GM20000 (cell line): ENCODE results near the gene MRPS6.

Experiments used
- DNase-seq: peaks from one replicate; pipeline ENCODE4 v3.0.0; 2012; ENCODE audit warnings: low spot score
- CTCF ChIP-seq: IDR thresholded peaks from 2 replicates; pipeline ENCODE4 v1.5.1; 2012; ENCODE audit warnings: mild to moderate bottlenecking, control low read depth; ENCODE audit errors: extremely low read depth, missing control alignments

MRPS6 gene

GRCh38 chr21:34132926-34133325 is 59.5 kb downstream of the MRPS6 start:
- DNase-seq = no peak

GRCh38 chr21:34133392-34133791 is 60.0 kb downstream of the MRPS6 start:
- DNase-seq = no peak
- no peak for TF ChIP-seq CTCF

More at GRCh38 chr21:34132926-34133325, 59.5 kb downstream of the MRPS6 start:
- TF ChIP-seq CTCF = no peak

- no peak for DNase-seq
- no peak for TF ChIP-seq CTCF
Observed at GRCh38 chr21:34133802-34134201, 60.4 kb downstream of the MRPS6 start.

GRCh38 chr21:34135330-34135729 is 62.0 kb downstream of the MRPS6 start:
- TF ChIP-seq CTCF = no peak
- no peak for DNase-seq

GRCh38 chr21:34141373-34141772 is 68.0 kb downstream of the MRPS6 start:
- DNase-seq = no peak
- TF ChIP-seq CTCF = no peak

GRCh38 chr21:34143685-34144182 is 70.4 kb downstream of the MRPS6 start:
- DNase-seq = no peak
- TF ChIP-seq CTCF = no peak

GRCh38 chr21:34144224-34144623 is 70.8 kb downstream of the MRPS6 start:
- TF ChIP-seq CTCF = no peak
- DNase-seq = no peak
